GM23338 (cell line): Measurements from ENCODE around the gene PARL. TPM values are rescaled to one million over a fixed set of nuclear protein-coding genes. Genes with fewer than 3 reads are reported as not detected.

Experiments used
- CTCF ChIP-seq, 2 experiments: fragments of 200-600 bp in 1 of 2; sonication (generic) in 1 of 2; conservative IDR thresholded peaks; 2 replicates each; pipeline versions ENCODE4 v1.5.1 to v1.6.1; 2016 to 2017; ENCODE audit warnings: antibody characterized with exemption in 2 of 2, low read depth in 2 of 2, mild to moderate bottlenecking in 2 of 2, moderate library complexity in 1 of 2
- EZH2 ChIP-seq: fragments of 200-600 bp; sonication (generic); IDR thresholded peaks from one replicate; pipeline ENCODE4 v1.8.0; 2017; ENCODE audit warnings: antibody characterized with exemption, mild to moderate bottlenecking, low read depth; ENCODE audit not compliant: unreplicated experiment
- NANOG ChIP-seq: IDR thresholded peaks from 2 replicates; pipeline ENCODE4 v1.6.1; 2016; ENCODE audit warnings: antibody characterized with exemption, borderline replicate concordance
- POLR2AphosphoS5 ChIP-seq: IDR thresholded peaks from 2 replicates; pipeline ENCODE4 v1.6.1; 2016; ENCODE audit warnings: antibody characterized with exemption, low read depth
- REST ChIP-seq: IDR thresholded peaks from one replicate; pipeline ENCODE4 v1.6.1; 2018; ENCODE audit warnings: antibody characterized with exemption; ENCODE audit not compliant: unreplicated experiment
- STAT1 ChIP-seq: IDR thresholded peaks from one replicate; pipeline ENCODE4 v1.6.1; 2016; ENCODE audit warnings: antibody characterized with exemption; ENCODE audit not compliant: unreplicated experiment
- ZNF114 ChIP-seq: fragments of 250-450 bp; sonication (Bioruptor Pico); IDR thresholded peaks from 2 replicates; pipeline ENCODE4 v1.5.0; 2020; ENCODE audit warnings: mild to moderate bottlenecking, moderate library complexity
- ZNF331 ChIP-seq: fragments of 250-450 bp; sonication (Bioruptor Pico); IDR thresholded peaks from 2 replicates; pipeline ENCODE4 v1.5.0; 2020; ENCODE audit warnings: low read depth, mild to moderate bottlenecking, moderate library complexity
- ZNF462 ChIP-seq: fragments of 250-450 bp; sonication (Bioruptor Pico); IDR thresholded peaks from 2 replicates; pipeline ENCODE4 v1.5.0; 2020; ENCODE audit warnings: mild to moderate bottlenecking, moderate library complexity
- polyA plus RNA-seq: library from polyadenylated mRNA; unstranded; fragments of >200 nt; fragmentation: Nextera tagmentation; extraction: Ambion mirVana; gene quantifications from 2 replicates; pipeline ENCODE4 v1.2.1, GENCODE V29; 2016
- total RNA-seq: library from RNA; depleted of rRNA; stranded (reverse); fragments of >200 nt; shearing (Covaris generic); gene quantifications from 2 replicates; pipeline ENCODE4 v1.2.3, GENCODE V29; 2014

PARL gene
- total and polyA plus RNA-seq, 2 experiments from 2014 or later, result 67.5 to 78.7 TPM

GRCh38 chr3:183880121-183880520 lies 4.6 kb downstream of the PARL start (continued):
- no peak for TF ChIP-seq ZNF462 (CRISPR knock-in tag)
- TF ChIP-seq STAT1, result no peak
- no peak for TF ChIP-seq EZH2
- no peak for TF ChIP-seq REST
- TF ChIP-seq ZNF331 (CRISPR knock-in tag), result no peak
- no peak for TF ChIP-seq ZNF114 (CRISPR knock-in tag)
- TF ChIP-seq NANOG, result no peak
- no peak for TF ChIP-seq POLR2AphosphoS5
- TF ChIP-seq CTCF (conservative IDR thresholded peaks at IDR 0.05; ENCODE audit: low read depth in 2 of 2), result no peak
